ENCODE measurements around the gene CA10.

The CA10 gene

GRCh38 chr17:51742571-51742970, 415.9 kb downstream of the CA10 start:
- no peak for DNase-seq
- H3K27me3 Mint-ChIP-seq = peaks cover 3 to 5% of the 10 kb centered on the region in 2 donors

GRCh38 chr17:51741458-51741857, 417.1 kb downstream of the CA10 start:
- no peaks in the 10 kb centered on the region for H3K9me3 Mint-ChIP-seq

More at GRCh38 chr17:51742571-51742970, 415.9 kb downstream of the CA10 start:
- Mint-ChIP-seq H3K9me3 (no peaks in the 10 kb centered on the region), H3K4me3 (no peak overlapping the region), H3K36me3 (no peaks in the 10 kb centered on the region), H3K4me1 (no peaks in the 10 kb centered on the region), H3K27ac (no peak overlapping the region)
- ATAC-seq (replicated peaks) = no peak

GRCh38 chr17:51740531-51740930, 418.0 kb downstream of the CA10 start:
- no peak for ATAC-seq (replicated peaks)
- H3K27ac Mint-ChIP-seq = no peak overlapping the region

More at GRCh38 chr17:51741458-51741857, 417.1 kb downstream of the CA10 start:
- Mint-ChIP-seq H3K27me3 (peaks cover 3 to 5% of the 10 kb centered on the region in 2 donors), H3K27ac (no peak overlapping the region), H3K4me3 (no peak overlapping the region), H3K36me3 (no peaks in the 10 kb centered on the region), H3K4me1 (no peaks in the 10 kb centered on the region)
- DNase-seq = no peak
- no peak for ATAC-seq (replicated peaks)

DNA sequence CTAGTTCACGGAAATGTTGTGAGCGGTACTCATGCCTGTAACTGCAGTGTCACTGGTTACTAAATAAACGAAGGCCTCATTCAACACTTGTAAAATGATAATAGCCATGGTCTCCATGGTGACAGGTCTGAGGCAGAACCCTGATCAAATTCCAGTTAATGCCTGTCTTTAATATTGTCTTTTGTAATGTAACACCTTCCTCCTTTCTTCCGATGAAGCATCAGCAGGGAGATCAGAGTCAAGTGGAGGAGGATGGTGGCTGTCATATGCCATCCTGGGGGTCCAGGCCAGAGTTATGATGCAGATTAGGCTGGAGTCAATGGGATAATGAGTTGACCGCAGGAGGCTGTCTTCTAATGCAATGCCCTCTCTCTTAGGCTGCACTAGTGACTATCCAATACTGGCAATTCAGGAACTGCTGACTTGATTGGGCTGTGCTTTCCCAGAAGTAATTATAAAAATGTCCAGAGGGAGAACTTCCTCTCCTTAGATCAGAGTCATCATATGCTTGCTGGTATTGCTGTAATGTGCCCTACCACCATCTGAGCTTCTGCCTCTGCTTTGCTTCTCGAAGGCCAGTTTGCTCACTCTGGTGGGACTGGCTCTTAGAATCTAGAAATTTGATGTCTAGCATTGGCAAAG, 419.1 kb downstream of the CA10 start:
- peaks cover 3 to 5% of the 10 kb centered on the region in 2 donors for H3K27me3 Mint-ChIP-seq
- no peaks in the 10 kb centered on the region for H3K9me3 Mint-ChIP-seq
- no peak overlapping the region for H3K27ac Mint-ChIP-seq

More at GRCh38 chr17:51740531-51740930, 418.0 kb downstream of the CA10 start:
- no peak for DNase-seq
- no peak overlapping the region for H3K4me3 Mint-ChIP-seq
- no peaks in the 10 kb centered on the region for H3K36me3 Mint-ChIP-seq
- no peaks in the 10 kb centered on the region for H3K9me3 Mint-ChIP-seq
- H3K4me1 Mint-ChIP-seq = no peaks in the 10 kb centered on the region
- H3K27me3 Mint-ChIP-seq = peaks cover 3 to 5% of the 10 kb centered on the region in 2 donors

GRCh38 chr17:51736356-51736755, 422.2 kb downstream of the CA10 start:
- Mint-ChIP-seq H3K36me3 (no peaks in the 10 kb centered on the region), H3K27me3 (peaks cover 3 to 18% of the 10 kb centered on the region in 2 donors), H3K9me3 (no peaks in the 10 kb centered on the region), H3K27ac (no peak overlapping the region), H3K4me3 (no peak overlapping the region), H3K4me1 (no peaks in the 10 kb centered on the region)
- DNase-seq = no peak
- no peak for ATAC-seq (replicated peaks)

More for the DNA sequence above, 419.1 kb downstream of the CA10 start:
- ATAC-seq (replicated peaks) = no peak
- no peak for DNase-seq
- H3K4me1 Mint-ChIP-seq = no peaks in the 10 kb centered on the region
- H3K4me3 Mint-ChIP-seq = no peak overlapping the region
- no peaks in the 10 kb centered on the region for H3K36me3 Mint-ChIP-seq

GRCh38 chr17:51734976-51735375, 423.5 kb downstream of the CA10 start:
- Mint-ChIP-seq H3K27ac (no peak overlapping the region), H3K9me3 (no peaks in the 10 kb centered on the region), H3K4me3 (no peak overlapping the region), H3K27me3 (peaks cover 0 to 14% of the 10 kb centered on the region in 2 donors), H3K36me3 (no peaks in the 10 kb centered on the region), H3K4me1 (no peaks in the 10 kb centered on the region)
- DNase-seq (no peak), ATAC-seq (replicated peaks) (no peak)

GRCh38 chr17:51734462-51734861, 424.1 kb downstream of the CA10 start:
- no peaks in the 10 kb centered on the region for H3K4me1 Mint-ChIP-seq
- no peaks in the 10 kb centered on the region for H3K36me3 Mint-ChIP-seq
- ATAC-seq (replicated peaks) (peak in 1 of 2 donors; percentile 51), DNase-seq (no peak)
- no peak overlapping the region for H3K4me3 Mint-ChIP-seq
- no peaks in the 10 kb centered on the region for H3K9me3 Mint-ChIP-seq
- no peak overlapping the region for H3K27ac Mint-ChIP-seq
- H3K27me3 Mint-ChIP-seq = peaks cover 0 to 14% of the 10 kb centered on the region in 2 donors

GRCh38 chr17:51733166-51733565, 425.3 kb downstream of the CA10 start:
- peaks cover 5 to 14% of the 10 kb centered on the region in 2 donors for H3K27me3 Mint-ChIP-seq
- ATAC-seq (replicated peaks) = no peak
- no peaks in the 10 kb centered on the region for H3K9me3 Mint-ChIP-seq
- no peaks in the 10 kb centered on the region for H3K4me1 Mint-ChIP-seq
- no peak overlapping the region for H3K27ac Mint-ChIP-seq
- no peak for DNase-seq
- no peaks in the 10 kb centered on the region for H3K36me3 Mint-ChIP-seq
- H3K4me3 Mint-ChIP-seq = no peak overlapping the region

DNA sequence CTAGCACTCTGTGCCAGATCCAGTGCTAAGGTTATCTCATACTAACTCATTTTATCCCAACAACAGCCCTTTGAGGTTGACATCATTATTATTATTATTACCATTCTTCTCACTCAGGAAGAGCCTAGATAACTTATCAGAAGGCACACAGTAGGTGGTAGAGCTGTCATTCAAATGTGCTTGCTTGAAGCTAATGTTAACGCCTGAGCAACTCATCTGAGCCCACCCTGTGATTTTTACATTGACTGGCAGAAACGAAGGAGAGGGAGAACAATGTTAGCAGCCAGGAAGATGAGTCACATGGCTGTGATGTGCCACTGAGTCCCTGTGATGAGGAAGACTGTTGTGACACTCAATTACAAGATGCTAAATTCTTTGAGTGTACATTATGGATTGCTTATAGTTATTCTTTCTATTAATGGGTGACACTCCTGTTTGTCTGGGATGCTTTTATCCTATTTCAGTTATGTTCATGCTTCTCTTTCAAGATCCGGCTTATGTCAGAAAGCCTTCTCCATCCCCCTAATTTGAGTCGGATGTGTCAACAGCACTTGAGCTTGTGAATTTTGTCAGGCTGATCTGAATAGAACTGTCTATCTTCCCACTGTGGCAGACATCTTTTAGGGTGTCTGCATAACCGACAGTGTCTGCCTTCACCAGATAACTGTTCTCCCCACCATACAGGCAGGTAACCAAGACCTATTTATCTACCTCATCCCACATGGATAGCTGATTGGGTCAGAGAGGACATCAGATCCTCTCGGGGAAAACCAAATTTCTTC, 426.4 kb downstream of the CA10 start:
- H3K27ac Mint-ChIP-seq = no peak overlapping the region
- H3K4me1 Mint-ChIP-seq = no peaks in the 10 kb centered on the region
- H3K36me3 Mint-ChIP-seq = no peaks in the 10 kb centered on the region
- no peak for ATAC-seq (replicated peaks)
- peaks cover 5 to 14% of the 10 kb centered on the region in 2 donors for H3K27me3 Mint-ChIP-seq
- H3K4me3 Mint-ChIP-seq = no peak overlapping the region
- DNase-seq = no peak
- H3K9me3 Mint-ChIP-seq = no peaks in the 10 kb centered on the region

DNA sequence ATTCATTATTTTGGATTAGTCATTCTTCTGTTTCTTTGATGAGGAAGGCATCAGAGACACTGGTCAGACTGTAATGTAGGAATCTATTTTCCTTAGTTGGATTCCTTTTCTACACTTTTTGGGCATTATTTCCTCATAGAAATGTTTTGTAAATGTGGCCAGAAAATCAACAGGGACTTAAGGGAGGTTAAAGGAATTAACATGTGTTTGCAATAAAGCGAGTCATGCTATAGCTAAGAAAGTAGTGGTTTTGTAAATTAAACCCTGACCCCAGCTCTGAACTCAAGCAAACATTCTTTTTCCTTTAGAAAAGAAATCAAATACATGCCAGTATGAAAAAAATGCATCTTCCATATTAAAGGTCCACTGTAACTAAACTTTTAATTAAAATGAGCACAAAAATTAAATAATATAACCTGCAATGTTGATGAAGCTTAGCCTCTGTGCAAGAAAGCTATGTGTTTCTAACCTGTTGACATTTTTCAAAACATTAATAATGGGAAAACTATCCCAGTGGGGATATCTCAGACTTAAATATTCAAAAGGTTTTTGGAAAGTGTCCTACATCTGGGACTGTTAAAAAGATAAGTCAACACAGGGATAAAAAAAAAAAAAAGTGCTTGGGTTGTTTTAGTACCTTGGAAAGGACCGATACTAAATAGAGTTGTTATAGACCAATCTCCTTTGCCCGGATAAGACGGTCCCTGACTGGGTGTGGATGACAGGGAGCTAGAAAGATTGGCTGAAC, 428.0 kb downstream of the CA10 start:
- H3K36me3 Mint-ChIP-seq = no peaks in the 10 kb centered on the region
- peaks cover 0 to under 1% of the 10 kb centered on the region in 2 donors for H3K4me1 Mint-ChIP-seq
- H3K27me3 Mint-ChIP-seq = peaks cover 5 to 14% of the 10 kb centered on the region in 2 donors
- DNase-seq (no peak), ATAC-seq (replicated peaks) (no peak)
- no peak overlapping the region for H3K4me3 Mint-ChIP-seq
- H3K27ac Mint-ChIP-seq = no peak overlapping the region
- no peaks in the 10 kb centered on the region for H3K9me3 Mint-ChIP-seq

- H3K27me3 Mint-ChIP-seq = peaks cover 17 to 23% of the 10 kb centered on the region in 2 donors
- ATAC-seq (replicated peaks) = peak; percentile 87
- H3K4me3 Mint-ChIP-seq = no peak overlapping the region
- peaks cover 4 to 10% of the 10 kb centered on the region in 2 donors for H3K4me1 Mint-ChIP-seq
- no peak for DNase-seq
- H3K36me3 Mint-ChIP-seq = peaks cover 0 to 3% of the 10 kb centered on the region in 2 donors
- H3K27ac Mint-ChIP-seq = no peak overlapping the region
- peaks cover 4 to 7% of the 10 kb centered on the region in 2 donors for H3K9me3 Mint-ChIP-seq
Observed at GRCh38 chr17:51725185-51725584, 433.3 kb downstream of the CA10 start.

DNA sequence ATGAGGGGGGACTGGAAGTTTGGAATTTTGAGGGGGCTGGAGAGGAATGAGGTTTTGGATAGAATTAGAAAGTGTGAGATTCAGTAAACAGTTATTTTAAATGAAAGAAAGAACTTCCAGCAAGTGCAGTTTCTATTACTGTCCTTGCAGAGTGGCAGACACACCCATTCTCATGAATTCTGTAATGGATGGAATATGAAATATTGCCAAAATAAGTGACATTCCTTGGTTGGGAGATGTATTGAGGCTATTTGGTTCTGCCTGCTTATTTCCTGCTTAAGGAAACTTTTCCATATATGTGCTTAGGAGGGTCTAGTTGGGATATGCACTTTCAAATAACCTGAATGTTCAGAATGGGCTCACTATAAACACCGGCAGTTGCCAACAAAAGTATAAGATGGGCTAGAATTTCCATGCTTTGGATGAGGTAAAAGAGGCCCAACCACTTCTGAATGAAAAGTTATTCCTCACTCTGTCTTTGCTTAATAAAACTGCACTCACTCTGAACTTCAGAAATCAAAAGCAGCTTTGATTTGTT, 434.4 kb downstream of the CA10 start:
- Mint-ChIP-seq H3K4me3 (no peak overlapping the region), H3K36me3 (peaks cover 0 to 3% of the 10 kb centered on the region in 2 donors), H3K27me3 (peaks cover 15 to 27% of the 10 kb centered on the region in 2 donors), H3K27ac (no peak overlapping the region), H3K9me3 (peaks cover 4 to 7% of the 10 kb centered on the region in 2 donors), H3K4me1 (peaks cover 4 to 10% of the 10 kb centered on the region in 2 donors)
- DNase-seq (no peak), ATAC-seq (replicated peaks) (no peak)

- Mint-ChIP-seq H3K4me3 (no peak overlapping the region), H3K36me3 (peaks cover 0 to 3% of the 10 kb centered on the region in 2 donors)
- ATAC-seq (replicated peaks) = no peak
Observed at GRCh38 chr17:51722994-51723393, 435.5 kb downstream of the CA10 start.

DNA sequence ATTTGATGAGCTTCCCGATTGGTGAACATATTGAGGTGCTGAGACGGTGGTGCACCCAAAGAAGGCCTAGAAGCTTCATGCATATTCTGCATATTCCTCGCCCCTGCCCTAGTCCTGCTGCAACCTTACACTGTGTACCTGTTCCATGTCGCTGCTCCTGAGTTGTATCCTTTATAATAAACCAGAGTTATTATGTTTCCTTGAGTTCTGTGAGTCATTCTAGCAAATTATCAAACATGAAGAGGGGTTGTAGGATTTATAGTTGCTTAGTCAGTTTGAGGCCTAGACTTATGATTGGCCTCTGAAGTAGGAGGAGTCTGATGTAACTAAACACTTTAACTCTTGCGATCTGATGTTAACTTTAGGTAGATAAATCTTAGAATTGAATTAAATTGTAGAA, 436.8 kb downstream of the CA10 start:
- Mint-ChIP-seq H3K9me3 (peaks cover 4 to 7% of the 10 kb centered on the region in 2 donors), H3K27ac (no peak overlapping the region), H3K36me3 (peaks cover 0 to 3% of the 10 kb centered on the region in 2 donors), H3K27me3 (peaks cover 11 to 31% of the 10 kb centered on the region in 2 donors), H3K4me1 (peaks cover 4 to 10% of the 10 kb centered on the region in 2 donors), H3K4me3 (no peak overlapping the region)
- no peak for ATAC-seq (replicated peaks)
- DNase-seq = no peak

More at GRCh38 chr17:51722994-51723393, 435.5 kb downstream of the CA10 start:
- Mint-ChIP-seq H3K27ac (no peak overlapping the region), H3K9me3 (peaks cover 4 to 7% of the 10 kb centered on the region in 2 donors), H3K4me1 (peaks cover 4 to 10% of the 10 kb centered on the region in 2 donors), H3K27me3 (peaks cover 11 to 31% of the 10 kb centered on the region in 2 donors)
- no peak for DNase-seq
